Activated CD4-positive, alpha-beta T cell treated with anti-CD3 and anti-CD28 coated beads for 24 hours (primary cell): ENCODE measurements around the gene CDC45.

ENCODE experiments used
- DNase-seq, 2 donors: peaks; one replicate each; pipeline ENCODE4 v3.0.0-alpha.2; 2020; ENCODE audit warnings: low read depth in 2 of 2

CDC45 gene

GRCh38 chr22:19470010-19470409, 9.7 kb upstream of the CDC45 start:
- DNase-seq = no peak

GRCh38 chr22:19471572-19471971, 8.1 kb upstream of the CDC45 start:
- DNase-seq = no peak

GRCh38 chr22:19472233-19472632, 7.5 kb upstream of the CDC45 start:
- DNase-seq = no peak

GRCh38 chr22:19473578-19473977, 6.1 kb upstream of the CDC45 start:
- DNase-seq = no peak

DNA sequence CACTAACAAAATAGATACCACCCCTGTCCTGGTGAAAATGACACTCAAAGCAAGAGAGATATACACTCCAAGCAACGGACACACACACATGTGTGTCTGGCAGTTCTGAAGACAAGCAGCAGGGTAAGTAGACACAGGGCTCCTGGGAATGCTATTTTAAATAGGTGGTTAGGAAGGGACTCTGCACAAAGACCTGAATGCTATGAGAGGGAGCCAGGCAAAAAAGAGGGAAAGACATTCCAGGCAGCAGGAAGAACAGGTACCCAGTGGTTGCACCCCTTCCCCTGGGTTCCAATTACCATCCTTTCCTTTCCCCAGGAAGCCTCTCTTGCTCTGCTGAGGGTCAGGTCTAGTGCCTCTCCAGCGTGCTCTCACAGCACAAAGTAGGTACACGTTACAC, 3.7 kb upstream of the CDC45 start:
- no peak for DNase-seq

DNA sequence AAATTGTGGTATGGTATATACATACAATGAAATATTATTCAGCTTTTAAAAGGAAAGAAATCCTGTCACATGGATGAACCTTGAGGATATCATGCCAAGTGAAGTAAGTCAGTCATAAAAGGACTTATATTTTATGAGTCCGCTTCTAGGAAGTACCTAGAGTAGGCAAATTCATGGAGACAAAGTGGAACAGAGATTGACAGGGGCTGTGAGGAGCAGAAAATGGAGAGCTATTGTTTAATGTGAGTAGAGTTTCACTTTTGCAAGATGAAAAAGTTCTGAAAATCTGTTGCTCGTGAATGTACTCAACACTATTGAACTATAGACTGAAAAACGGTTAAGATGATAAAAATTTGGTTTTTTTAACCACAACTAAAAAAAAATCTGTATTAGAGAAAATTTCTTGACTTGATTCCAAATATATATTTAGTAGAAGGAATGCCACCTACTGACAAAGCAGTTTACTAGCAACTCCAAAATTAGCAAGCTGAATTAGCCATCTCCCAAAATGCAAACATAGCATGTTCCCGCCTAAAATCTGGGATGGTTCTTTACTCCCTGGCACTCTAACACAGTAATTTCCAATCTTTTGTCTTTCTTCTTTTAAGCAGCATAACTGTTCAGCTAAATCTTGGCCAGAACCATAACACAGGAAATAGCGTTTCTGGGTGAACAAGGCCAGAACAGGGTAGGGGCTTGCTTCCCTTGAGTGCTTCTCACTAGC, 2.2 kb upstream of the CDC45 start:
- DNase-seq = no peak

DNA sequence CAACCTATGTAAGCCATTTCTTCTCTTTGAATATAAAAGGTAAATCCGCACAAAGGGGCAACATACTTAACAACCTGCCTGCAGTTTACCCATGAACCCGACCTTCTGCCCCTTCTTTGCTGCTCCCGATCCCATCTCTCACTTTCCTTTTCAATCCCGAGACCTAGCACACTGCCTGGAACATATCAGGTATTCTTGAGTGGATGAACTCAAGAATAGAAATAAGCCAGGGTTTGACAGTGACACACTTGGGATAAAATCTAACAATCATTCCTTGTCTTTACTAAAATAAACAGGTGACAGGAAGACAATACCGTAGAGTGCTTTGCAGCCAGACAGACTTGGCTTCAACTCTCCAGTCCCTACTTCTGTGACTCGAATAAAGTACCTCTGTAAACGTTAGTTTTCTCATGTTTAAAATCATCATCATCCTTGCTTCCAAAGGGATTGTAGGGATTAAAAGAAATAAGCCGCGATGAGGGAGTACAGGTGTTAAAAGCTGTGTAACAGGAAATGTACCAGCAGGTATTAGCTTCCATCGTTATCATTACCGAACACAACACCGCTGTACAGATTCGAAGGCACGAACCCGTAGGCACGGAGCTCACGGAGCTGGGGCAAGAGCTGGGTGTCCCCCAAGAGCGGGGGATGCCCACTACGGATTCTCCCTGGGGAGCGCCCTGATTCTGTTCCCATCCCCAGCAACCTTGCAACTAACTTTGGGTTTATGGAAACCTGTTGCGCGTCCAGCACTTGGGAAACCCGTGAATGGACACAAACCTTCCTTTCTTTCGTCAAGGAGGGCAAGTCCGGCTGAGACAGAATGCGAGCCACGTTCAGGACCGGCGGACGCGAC, 1.4 kb upstream of the CDC45 start:
- no peak for DNase-seq

- peak; percentile 61 to 69 for DNase-seq
Measured at GRCh38 chr22:19478901-19479354, 792 bp upstream of the CDC45 start, which contains the start of gene UFD1. TSS of gene UFD1 (minus strand) at chr22:19479193. CDS start at chr22:19479085, 108 bp downstream.

- peak in 1 of 2 donors; percentile 13 for DNase-seq
Measured at GRCh38 chr22:19480173-19480568, 451 bp downstream of the CDC45 start.

GRCh38 chr22:19480789-19481188, 1.1 kb downstream of the CDC45 start:
- no peak for DNase-seq

GRCh38 chr22:19482297-19482696, 2.6 kb downstream of the CDC45 start:
- DNase-seq = no peak

- no peak for DNase-seq
Measured at GRCh38 chr22:19483481-19484244, 3.9 kb downstream of the CDC45 start.

DNA sequence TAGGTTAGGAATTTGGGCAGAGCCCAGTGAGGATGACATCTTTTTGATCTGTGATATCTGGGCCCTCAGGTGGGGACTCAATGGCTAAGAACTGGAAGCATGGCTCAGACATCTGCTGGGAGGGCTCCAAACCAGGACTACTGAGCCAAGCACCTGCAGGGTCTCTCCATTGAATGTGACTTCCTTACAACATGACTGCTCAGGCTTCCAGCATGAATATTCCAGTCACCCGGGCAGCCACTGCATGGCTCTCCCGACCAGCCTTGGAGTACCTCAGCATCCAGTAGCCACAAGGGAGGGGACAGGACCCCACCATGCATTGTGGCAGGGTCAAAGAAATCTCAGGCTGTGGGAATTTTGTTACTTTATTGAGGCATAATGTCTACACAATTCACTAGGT, 8.6 kb downstream of the CDC45 start:
- no peak for DNase-seq

GRCh38 chr22:19488884-19489843, 9.4 kb downstream of the CDC45 start:
- DNase-seq = no peak

DNA sequence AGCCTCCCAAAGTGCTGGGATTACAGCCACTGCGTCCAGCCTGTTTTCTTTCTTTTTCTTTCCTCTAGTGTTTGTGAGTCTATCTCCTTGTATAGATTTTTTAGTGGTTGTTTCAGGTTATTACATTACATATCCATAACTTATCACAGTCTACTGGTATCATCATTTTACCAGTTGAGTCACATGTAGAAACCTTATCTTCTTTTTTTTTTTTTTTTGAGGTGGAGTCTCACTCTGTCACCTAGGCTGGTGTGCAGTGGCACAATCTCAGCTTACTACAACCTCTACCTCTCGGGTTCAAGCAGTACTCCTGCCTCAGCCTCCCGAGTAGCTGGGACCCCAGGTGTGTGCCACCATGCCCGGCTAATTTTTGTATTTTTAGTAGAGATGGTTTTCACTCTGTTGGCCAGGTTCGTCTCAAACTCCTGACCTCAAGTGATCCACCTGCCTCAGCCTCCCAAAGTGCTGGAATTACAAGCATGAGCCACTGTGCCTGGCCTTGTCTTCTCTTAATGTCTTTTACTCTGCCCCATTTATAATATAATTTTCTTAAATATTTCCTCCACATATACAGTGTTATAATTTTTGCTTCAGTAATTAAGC, 11.0 kb downstream of the CDC45 start:
- no peak for DNase-seq

DNA sequence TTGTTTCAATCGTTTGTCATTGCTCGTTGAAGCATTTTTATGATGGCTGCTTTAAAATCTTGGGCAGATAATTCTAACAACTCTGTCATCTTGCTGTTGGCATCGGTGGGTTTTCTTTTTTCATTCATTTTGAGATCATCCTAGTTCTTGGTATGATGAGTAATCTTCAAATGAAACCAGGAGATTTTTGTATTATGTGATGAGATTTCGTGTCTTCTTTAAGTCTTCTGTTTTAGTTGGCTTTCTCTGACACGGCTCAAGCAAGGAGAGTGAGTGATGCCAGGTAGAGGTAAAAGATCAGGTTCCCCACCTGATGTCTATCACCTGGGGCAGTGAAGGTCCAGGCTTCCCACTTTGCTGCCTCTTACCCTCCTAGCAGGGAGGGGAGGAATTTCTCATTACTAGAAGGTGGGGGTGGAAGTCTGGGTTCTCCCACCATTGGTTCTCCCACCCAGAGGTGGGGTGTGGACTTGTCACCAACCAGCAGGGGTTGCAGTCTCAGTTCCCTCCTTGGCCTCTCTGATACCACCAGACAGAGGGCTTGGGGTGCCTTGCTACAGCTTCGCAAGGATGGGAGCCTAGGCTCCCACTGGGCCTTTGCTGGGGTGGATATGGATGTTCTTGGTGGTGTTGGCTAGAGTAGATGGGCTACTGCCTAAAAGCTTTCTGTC, 12.9 kb downstream of the CDC45 start:
- DNase-seq = no peak

GRCh38 chr22:19494001-19494560, 14.4 kb downstream of the CDC45 start:
- DNase-seq = no peak

- DNase-seq = no peak
Measured at GRCh38 chr22:19494676-19495173, 15.0 kb downstream of the CDC45 start.

GRCh38 chr22:19495562-19496323, 16.0 kb downstream of the CDC45 start:
- DNase-seq = no peak
